ENCODE measurements around the gene FAM20B.

Gene FAM20B

DNA sequence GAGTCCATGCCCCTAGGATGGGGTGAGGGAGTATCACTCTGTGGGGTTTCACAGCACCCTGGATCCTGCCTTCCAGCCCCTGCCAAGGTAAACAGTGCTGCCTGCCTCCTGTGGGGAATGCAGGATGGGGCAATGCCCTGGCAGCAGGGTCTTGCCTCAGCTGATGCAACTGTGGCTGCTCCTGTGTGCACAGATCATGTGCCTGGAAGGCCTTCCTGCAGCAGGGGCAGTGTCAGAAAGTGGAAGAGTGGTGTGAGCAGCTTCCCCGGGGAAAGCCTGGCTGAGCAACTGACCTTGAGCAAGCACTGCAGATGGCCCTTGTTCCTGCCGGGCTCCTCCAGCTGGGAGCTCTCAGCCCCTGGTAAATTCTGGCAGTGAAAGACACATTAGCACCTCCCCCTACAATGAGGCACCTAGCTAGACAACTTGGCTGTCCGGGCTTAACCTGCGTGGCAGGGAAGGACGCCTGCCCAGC, 66.0 kb downstream of the FAM20B start:
- DNase-seq (ENCODE audit: low read depth in 2 of 2), result no peak

DNA sequence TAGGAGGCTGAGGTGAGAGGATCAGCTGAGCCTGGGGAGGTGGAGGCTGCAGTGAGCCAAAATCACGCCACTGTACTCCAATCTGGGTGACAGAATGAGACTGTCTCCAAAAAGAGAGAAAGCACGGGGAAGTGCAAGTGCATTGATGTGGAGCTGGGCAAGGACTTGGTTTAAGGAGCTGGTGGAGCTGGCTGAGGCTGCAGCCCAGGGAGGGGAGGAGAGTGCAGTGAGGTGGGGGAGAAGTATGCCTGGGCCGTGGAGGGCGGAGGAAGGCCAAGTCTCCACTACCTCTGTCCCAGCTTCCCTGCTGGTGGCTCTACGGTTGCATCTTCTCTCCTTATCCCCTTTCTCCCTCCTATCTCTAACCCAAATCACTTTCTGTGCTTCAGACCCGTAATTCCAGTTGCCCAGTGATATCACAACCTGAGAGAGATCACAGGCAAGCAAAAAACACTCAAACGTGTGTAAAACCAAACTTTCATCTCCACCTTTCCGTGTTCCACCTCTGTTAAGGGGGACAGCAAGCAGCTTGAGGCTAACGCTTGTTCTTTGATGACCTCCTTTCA, 67.3 kb downstream of the FAM20B start:
- DNase-seq (ENCODE audit: low read depth in 2 of 2), result no peak

DNA sequence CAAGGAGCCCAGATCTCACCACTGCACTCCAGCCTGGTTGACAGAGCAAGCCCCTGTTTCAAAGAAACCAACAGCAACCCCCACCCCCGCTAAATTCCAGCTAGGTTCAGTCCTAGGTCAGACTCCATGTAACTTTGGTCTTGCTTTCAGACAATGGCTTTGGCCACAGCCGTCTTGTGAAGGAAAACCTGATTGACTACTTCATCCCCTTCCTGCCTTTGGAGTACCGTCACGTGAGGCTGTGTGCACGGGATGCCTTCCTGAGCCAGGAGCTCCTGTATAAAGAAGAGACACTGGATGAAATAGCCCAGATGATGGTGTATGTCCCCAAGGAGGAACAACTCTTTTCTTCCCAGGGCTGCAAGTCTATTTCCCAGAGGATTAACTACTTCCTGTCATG, 69.1 kb downstream of the FAM20B start:
- no peak for DNase-seq (ENCODE audit: low read depth in 2 of 2)

DNA sequence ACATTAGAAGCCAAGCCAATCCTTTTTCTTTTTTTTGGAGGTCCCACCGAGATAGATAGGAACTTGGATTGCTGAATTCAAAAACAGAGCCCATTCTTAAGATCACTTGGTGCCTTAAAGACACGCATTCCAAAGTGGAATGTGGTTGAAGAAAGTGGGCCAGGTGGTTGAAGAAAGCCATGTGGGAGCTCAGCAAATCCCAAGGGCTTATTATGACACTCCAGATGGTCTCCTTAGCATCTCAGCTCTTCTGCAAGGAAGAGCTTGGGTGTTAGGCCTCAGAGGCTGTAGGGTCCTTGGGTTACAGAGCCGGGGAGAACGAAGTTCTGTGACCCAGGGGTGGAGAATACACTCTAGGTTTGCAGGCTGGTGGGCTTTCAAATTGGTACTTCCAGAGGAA, 69.7 kb downstream of the FAM20B start:
- DNase-seq (ENCODE audit: low read depth in 2 of 2), result no peak

DNA sequence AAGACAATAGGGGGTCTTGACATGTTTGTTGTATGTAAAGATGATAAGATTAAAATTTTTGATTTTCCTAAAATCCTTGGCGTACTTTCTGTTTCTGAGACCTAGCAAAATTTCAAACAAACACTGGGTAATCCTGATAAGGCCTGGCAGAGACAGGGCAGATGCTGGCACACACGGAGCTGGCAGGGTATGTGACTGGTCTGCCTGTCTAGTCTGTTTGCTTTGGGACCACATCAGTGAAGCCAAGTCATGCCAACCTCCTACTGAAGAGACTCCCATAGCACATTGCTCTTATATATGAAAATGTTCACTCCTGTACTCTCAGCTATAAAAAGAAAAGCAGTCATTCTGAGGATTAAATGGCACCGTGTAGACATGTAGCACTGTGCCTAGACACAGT, 70.2 kb downstream of the FAM20B start:
- no peak for DNase-seq (ENCODE audit: low read depth in 2 of 2)

DNA sequence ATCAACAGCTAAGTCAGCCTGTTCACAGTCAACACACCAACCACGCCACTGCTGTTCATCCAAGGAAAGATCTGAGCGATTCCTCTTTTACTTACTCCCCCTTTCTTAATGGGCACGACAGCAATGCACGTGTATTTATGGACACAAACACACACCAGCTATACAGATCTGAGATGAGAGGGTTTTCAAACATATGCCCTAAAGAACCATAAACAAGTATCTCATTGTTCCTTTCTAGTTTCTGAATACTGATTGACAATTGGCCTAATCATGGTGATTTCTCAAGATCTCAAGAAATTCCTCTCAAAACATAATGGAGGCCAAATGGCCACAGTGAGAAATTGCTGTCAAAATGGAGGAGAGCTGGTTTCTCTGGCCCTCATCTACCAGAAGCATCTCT, 74.2 kb downstream of the FAM20B start:
- DNase-seq (ENCODE audit: low read depth in 2 of 2), result no peak

DNA sequence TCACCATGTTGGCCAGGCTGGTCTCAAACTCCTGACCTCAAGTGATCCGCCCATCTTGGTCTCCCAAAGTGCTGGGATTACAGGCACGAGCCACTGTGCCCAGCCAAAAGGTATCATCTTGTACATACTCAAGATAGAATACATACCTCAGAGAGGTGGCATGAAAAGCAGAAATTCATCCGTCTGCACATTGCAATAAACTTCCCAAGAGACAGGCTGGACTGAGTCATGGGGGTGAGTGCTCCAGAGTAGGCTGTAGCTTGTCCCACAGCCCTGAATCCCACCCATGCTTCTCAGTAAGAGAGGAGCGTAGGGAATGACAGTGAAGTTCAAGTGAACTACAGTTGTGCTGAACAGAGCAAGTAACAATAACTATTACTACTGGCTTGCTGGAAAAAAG, 75.9 kb downstream of the FAM20B start:
- DNase-seq (ENCODE audit: low read depth in 2 of 2), result no peak

DNA sequence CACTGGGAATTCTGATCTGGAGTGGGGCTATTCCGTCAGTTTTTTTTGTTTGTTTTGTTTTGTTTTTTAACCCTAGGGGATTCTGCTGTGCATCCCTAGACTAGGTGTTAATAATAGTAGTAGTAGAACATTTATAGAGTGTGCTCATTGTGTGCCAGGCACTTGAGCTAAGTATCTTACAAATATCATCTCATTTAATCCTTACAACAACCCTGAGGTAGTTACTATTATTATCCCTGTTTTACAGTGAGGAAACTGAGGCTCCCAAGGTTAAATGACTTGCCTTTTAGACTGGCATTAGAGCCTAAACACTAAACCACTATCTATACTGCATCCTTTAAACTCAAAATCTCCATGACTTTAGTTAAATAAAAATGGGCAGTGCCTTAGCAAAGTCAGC, 78.3 kb downstream of the FAM20B start:
- DNase-seq (ENCODE audit: low read depth in 2 of 2), result no peak

DNA sequence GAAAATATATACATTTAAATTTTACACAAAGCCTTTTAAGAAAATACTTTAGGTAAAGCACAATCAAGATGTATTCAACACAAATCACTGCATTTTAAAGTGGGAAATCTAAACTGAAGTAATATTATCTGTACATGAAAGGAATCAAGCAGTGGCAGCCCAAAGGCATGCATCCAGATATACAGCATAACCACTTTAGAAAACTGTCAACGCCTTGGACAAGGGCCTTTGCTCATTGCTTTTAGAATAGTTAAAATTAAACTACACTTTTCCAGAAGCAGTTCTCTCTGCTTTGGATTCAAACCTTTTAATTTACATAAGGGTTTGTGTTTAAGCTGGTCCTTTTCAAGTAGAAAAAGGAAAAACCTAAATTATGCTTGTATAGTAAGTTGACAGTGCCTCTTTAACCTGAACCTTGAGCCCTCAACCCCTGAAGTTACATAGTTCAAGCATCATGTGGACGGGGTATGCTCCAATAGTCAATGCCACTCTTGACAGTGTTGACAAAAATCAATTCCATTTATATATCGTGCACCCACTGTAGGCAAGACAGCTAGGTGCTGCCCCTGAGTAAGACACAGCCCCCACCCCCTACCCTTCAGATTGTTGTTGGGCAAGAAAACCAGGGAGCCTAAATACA, 79.0 kb downstream of the FAM20B start:
- DNase-seq (ENCODE audit: low read depth in 2 of 2), result no peak

DNA sequence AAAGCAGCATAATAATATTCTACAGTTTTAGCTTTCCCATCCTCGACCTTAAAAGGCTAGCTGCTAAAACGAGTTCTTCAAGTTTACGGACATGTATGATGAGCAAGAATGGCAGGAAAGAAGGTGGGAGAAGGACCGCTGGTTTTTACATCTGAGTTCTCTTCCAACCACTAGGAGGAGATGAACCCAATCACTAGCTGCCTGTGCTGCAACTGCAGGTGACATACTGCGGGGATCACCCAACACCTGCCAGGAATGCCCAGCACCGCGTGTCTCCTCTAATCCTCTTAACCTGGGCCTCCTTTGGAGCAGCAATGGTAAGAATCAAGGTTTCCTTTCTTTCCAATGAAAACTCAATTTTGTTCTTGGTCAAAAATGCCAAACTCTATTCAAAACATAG, 79.7 kb downstream of the FAM20B start:
- no peak for DNase-seq (ENCODE audit: low read depth in 2 of 2)

DNA sequence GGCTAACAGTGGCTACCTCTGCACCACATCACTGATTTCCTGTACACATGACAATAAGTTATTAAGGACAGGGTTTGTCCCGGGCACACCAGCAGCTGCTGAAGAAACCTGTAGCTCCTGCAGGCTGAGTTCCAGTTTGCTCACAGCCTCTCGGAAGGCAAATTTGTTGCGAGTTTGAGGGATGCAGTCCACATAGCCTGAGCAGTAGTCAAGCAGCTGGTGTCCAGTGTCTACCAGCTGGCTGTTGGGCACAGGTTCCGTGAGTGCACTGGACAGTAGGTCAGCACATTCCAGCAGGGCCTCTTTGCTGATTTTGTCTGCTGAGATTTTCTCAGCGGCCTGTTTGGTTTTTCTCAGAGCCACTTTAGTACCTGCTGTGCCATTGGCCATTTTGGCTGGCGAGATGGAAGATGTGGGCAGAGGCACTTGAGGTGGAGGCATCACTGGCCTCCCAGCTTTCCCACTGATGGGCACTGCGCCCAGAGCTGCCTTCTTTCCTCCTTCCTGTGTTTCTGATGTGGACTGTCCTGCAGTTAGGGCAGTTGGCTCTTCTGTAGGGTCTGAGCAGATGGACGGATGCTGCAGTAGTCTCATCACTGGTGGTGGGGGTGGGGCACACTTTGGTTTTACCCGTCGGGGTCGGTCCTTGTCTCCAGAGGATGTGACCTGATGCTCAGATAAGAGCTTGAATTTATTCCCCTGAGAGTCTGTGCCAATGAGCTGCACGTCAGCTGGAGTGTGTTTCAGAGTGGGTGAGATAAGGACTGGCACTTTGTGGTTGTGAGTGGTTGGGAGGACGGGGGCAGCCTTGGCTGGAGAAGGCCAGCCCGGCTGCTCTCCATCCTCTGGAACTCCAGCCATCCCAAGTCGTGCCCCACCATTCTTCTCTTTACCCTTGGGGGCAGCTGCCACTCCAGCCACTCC, 82.3 kb downstream of the FAM20B start:
- DNase-seq (ENCODE audit: low read depth in 2 of 2), result no peak

DNA sequence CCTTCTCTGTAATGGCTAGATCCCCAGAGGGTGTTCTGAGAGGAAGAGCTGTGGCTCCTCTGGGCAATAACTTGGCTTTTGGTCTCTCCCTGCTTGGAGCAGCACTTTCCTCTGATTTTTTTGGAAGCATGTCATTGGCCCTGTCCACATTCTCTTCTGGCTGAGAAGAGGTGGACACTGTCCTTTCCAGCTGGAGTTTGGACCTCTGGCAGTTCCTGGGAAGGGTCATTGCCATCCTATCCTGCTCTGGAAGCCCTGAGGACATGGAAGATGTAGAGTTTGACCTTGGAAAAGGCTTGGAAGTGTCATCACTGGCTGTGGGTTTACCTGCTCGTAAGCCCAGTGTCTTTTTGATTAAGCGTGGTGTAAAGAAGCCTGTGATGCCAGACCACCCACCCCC, 83.0 kb downstream of the FAM20B start:
- DNase-seq (ENCODE audit: low read depth in 2 of 2), result no peak

DNA sequence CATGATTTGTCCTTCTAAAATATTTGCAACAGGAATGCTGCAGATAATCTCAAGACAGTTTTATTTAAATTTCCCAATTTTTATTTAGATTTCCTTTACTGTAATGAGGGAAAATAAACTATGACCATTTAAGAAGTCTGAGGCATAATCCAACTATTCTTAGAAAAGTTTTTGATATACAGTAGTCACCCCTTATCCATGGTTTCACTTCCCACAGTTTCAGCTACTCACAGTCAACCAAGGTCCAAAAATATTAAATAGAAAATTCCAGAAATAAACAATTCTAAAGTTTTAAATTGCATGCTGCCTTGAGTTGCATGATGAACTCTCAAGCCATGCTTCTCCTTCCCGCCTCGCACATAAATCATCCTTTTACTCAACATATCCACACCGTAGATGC, 89.5 kb downstream of the FAM20B start:
- no peak for DNase-seq (ENCODE audit: low read depth in 2 of 2)

DNA sequence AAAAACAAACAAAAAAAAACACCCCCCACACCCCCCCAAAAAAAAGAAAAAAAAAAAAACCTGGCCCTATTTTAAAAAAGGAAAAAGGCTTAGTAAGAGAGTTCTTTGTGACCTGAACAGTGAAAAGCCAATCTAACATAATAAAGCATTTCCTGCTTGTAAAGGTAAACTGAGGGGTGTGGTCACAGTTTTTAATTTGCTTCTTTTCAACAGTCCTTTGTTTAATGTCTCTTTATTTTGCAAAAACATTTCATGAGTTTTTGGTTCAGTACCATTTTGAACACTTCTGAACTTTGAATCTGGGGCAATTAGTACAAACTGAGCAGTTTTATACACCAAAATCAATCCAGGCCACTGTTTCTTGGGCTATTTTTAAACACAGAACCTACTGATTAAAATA, 93.8 kb downstream of the FAM20B start:
- no peak for DNase-seq (ENCODE audit: low read depth in 2 of 2)

DNA sequence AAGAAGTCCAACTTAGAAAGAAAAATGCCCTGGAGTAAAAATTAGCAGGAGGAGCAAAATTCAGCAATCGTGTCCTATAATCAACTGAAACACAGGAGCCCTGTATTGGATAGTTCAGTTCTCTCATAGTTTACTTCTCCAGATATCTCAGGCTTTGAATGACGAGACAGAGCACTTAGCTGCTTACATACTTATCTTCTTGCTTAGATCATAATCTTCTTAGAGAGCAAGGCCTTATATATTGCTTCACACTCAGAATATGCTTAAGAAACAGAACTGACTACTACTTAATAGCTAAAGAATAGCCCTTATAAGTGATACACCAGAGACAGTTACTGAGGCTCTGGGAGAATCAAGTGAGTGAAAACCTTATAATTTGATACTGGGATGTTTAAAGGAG, 95.0 kb downstream of the FAM20B start:
- no peak for DNase-seq (ENCODE audit: low read depth in 2 of 2)

DNA sequence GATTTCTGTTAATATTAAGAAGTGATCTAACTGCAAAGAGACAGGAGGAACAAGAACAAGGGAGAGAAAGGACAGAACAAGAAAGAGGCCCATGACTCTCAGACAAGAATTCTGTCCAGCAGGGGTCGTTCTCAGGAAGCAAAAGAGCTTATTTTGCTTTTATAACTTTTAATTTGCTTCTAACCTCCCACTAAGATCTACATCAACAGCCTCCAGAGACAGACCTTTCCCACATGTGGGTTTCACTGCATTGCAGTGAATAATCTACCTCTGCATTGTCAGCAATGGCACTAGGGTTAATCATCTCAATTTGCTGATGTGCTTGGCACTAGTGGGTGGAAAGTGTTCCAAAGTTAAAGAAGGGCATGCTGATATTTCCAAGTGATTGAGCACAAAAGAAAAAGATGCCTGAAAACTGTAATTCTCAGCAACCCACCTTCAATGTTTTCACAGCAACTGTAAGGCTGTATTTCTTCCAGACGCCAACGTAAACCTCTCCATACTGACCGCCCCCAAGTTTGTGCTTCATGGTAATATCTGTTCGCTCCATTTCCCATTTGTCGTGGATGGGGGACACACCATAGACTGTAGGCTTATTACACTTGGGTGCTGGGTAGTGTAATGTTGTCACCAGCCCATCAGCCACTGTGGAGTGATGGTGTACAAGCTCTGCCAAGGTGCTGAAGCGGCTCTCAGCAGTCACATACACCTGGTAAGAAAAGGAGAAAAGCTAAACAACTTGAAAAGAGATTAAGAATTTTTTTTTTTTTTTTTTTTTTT, 95.7 kb downstream of the FAM20B start:
- DNase-seq (ENCODE audit: low read depth in 2 of 2), result peak in 1 of 2 donors; percentile 5

DNA sequence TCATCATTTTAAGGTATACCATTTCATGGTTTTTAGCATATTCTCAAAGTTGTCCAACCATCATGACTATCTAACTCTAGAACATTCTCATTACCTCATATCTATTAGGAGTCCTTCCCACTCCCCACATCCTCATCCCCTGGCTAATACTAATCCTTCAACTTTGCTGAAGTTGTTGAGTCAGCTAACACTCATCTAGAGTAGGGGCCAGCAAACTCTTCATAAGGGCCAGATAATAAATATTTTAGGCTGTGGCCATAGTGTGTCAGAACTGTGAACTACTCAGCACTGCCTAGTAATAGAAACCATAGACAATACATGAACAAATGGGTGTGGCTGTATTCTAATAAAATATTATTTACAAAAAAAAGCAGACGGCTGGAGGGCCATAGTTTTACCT, 99.2 kb downstream of the FAM20B start:
- DNase-seq (ENCODE audit: low read depth in 2 of 2), result no peak
